Hindlimb muscle (tissue), 1 donor: ENCODE measurements around the gene MEIS2. TPM values are rescaled to one million over a fixed set of nuclear protein-coding genes. Genes with fewer than 3 reads are reported as not detected.
"Not testable (repeated sequence)": the region's sequence is repeated elsewhere in the genome, so short reads cannot be mapped to it uniquely, and the experiment has no call there.

Experiments used
- DNase-seq: peaks from one replicate; pipeline ENCODE4 v3.0.0-alpha.2; 2013
- polyA plus RNA-seq: library from polyadenylated mRNA; unstranded; fragments of 120-200 nt; gene quantifications from one replicate; pipeline ENCODE4 v1.2.1, GENCODE V29; 2013; ENCODE audit not compliant: insufficient read length

MEIS2 gene
- polyA plus RNA-seq, 1 donor = 7.7 TPM

DNA sequence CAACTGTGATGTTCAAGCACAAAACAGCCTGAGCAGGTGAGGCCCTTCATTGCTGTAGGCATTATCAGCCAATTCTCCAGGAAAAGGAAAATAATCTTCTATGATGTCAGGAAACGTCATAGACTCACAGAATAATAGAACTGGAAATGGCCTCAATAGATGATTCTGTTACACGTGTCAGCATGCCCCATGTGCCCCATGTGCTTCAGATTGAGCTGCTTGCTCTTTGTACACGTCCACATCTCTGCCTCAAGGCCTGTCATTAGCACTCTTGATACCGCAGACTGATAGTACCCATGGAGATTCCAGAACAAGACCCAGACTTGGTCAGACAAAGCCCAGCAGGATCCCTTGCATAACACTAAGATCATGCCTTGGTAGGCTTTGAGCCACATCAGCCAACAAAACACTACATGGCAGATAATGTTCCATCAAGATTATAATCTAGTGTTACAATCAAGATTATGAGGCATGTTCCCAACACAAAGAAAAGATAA lies 95.9 kb downstream of the MEIS2 start:
- no peak for DNase-seq

DNA sequence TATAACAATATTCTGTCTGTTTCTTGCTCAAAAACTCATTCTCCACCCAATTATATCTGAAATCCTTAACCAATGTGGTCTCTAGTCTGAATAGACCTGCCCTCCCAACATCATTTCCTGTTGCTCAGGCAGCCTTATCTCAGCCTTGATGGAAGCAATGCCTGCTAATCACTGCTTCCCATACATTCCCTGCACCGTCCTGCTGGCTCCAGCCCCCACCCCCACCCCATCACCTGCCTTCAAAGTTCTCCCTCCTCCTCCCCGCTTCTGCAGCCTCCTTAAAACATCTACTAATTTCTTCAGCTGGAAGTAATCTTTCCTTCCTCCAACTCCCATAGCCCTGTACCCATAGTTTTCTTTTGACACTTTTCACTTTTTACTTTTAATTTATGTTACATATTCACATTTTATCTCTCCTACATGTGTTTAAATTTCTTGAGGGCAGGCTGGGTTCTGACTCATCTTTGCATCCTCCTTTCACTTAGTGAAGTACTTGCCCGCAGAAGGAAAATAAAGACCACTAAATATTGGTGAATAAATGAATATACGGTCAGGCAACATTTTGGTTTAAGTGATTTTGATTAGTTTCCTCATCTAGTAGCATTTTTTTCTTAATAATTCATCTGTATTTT lies 98.2 kb downstream of the MEIS2 start:
- no peak for DNase-seq

DNA sequence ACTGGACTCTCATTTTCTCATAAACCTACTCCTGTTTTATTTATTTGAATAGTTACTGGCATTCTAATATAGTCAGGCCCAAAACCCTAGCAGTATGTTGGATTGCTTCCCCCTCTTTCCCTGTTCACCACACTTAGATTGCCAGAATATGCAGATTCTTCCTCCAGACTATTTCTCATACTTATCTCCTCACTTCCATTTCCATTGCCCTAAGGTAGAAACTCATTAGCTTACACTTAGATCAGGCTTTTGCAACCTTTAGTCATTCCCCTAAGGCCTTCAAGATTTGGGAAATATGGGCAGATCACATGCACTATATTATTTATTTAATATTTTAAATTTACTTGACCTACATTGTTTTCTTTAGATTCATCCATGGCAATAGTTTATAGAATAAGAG lies 98.9 kb downstream of the MEIS2 start:
- DNase-seq = no peak

DNA sequence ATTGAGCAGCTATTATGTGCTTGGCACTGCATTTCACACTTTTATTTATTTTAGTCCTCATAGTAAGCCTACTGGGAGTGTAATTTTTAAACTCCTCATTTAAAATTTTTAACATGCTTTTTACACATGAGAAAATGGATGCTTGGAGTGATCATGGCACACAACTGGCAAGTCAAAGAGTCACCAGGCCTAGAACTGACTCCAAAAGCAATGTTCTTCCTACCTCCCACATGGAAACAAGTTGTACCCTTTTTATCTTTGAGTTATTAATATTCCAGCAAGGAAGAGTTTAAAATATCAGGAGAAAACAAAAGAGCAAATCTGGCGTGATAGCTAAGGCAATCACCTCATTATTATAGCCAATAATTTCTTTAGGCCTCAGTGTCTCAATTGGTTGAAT lies 100.6 kb downstream of the MEIS2 start:
- DNase-seq = no peak

DNA sequence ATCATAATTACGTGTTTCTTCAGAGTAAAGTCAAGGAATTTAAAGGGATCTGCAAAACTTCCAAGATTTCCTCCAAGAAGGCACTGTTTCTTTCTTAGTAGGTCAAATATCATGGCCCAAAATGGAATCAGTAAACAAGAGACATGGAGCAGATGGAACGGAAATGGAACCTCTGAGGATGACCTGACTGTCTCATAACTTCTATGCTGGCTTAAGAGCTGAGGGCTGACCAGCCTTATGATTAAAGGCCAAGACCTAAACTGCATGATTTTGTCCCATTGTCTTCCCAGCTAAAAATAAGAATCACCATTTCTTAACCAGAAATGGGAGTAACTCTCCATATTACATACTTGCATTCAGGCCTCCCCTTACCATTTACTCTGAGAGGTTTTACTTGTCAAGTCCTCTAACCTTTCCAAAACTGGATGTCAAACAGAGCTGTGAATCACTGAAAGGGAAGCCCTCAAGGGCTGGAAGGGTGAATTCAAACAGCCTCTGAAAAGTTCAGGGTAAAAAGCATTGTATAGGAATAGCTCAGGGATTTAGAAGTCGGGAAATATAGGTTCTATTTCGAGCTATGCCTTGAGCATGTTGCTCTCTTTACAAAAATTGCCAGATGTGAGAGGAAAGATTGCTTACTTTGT lies 103.7 kb downstream of the MEIS2 start:
- no peak for DNase-seq

DNA sequence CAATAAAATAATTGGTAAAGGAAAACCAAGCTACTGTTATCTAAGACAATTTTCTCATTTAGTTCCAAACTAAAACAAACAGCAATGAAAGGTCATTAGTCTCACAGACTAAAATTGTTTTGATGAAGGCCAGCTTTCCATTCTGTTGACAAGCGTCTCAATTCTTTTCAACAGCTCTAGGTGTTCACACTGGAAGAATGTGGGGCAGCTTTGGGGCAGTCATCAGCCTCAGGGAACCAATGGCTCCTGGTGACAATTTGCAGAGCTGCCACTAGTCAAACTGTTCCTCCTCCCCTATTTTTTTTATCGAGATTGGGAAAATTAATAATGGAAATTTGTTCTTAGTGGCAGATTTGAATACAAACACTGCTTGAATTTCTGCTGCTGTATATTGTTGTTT lies 104.2 kb downstream of the MEIS2 start:
- no peak for DNase-seq

DNA sequence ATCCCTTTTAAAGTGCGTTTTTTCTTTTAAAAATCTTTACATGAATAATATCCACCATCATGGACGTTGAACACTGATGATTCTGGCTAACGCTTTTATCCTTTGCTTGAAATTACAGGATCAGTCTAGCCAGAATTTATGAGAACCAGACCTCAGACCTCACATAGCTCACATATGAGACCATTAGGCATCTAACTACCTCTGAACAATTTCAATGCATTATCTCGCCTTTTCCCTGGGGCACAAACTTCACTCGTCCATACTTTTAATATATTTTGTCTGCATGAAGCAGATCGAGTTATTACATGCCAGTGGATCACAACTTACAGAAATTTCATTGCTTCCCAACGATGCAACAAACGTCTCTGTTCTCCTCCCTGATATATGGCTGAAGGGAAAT lies 105.6 kb downstream of the MEIS2 start:
- DNase-seq = no peak

DNA sequence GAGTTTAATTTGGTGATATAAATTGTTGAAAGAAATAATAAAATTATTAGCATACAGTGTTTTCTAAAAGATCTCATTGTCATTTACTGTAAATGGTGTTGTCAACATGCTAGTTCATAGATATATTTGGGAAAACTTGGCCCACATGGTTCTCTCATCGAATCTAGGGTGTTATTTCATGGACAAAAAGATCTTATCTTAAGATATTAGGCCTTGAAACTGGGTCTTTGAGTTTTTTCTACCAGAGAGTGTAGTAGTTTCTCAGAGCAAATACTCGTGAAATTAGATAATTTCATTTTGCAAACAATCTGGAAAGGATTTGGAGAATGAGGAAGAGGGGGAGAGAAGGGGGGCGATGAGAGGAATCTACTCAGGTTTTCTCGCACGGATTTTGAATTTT lies 107.9 kb downstream of the MEIS2 start:
- no peak for DNase-seq

DNA sequence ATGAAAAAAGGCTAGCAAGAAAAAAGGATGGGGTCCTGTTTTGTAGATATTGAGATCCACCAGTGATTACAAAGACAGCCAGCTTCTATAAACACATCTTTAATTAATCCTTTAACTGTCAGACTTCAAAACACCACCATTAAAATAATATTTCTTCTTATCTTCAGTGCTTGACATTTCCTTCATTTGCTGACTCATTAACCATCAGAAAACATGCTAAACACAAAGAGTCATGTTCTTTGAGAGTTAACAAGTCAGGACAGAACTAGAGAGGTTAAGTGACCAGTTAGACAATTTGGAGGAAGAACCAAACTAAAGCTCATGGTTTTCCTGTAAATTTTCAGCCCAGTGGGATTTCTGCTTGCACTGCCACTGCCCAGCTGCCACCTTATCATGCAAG lies 111.4 kb downstream of the MEIS2 start:
- no peak for DNase-seq

DNA sequence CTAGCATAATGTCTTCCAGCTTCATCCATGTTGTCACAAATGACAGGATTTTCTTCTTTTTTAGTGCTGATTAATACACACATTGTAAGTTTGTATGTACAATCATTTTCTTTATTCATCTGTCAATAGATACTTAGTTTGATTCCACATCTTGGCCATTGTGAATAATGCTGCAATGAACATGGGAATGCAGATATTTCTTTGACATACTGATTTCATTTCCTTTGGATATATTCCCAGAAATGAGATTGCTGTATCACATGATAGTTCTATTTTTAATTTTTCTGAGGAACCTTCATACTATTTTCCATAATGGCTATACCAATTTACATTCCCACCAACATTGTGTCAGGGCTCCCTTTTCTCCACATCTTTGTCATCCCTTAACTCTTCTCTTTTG lies 117.9 kb downstream of the MEIS2 start:
- DNase-seq = no peak

DNA sequence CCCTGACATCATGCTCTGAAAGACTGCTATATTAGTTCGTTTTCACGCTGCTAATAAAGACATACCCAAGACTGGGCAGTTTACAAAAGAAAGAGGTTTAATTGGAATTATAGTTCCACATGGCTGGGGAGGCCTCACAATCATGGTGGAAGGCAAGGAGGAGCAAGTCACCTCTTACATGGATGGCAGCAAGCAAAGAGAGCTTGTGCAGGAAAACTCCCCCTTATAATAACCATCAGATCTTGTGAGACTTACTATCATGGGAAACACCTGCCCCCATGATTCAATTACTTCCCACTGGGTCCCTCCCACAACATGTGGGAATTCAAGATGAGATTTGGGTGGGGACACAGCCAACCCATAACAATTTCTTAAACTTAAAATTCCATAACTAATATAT lies 120.1 kb downstream of the MEIS2 start:
- DNase-seq = not testable (repeated sequence)

DNA sequence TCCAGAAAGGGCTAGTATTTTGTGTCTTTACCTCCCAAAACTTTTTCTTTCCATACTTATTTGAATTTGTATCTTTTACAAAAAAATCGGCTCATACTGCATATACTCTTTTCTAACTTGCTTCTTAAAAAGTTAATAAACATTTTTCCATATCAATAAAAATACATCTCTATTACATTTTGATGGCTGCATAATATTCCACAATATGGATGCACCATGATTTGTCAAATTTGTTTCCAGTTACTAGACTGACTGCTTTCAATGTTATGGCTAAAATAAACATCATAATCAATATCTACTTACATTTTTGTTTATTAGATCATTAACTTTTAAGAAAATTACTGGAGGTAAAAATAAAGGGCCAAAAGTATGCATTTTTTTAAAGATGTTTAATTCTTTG lies 121.7 kb downstream of the MEIS2 start:
- no peak for DNase-seq

DNA sequence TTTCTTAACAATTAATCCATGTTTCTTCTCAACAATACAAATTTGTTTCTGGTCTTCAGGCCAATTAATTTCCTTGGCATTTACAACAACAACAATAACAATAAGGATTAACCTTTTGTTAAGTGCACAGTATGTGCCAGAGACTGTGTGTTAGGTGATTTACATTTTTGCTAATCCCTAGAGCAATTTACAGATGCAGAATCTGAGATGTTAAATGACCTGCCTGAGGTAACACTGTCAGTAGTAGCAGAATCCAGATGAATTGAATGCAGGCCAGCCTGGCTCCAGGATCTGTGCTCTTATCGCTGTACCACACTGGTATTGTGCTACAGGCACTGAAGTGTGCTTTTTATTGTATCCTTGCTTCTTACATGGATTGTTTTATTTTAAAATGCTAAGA lies 122.2 kb downstream of the MEIS2 start:
- DNase-seq = no peak

DNA sequence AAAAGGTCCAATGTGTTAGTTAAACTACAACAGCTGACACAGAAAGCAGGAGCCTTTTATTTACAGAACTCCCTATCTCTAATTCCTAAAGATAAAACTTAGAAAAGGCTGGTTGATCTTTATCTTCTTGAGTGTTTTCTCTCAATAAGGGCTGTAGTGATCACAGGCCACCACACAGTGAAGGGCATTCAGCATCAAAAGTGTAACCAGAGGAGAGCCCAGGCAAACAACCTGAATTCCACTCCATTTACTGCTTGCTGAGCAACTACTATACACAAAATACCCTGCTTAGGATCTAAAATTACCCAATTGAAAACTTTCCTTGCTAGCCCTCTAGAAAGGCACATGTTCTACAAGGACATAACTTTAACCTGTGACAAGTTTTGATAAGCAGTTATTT lies 122.7 kb downstream of the MEIS2 start:
- DNase-seq = no peak

DNA sequence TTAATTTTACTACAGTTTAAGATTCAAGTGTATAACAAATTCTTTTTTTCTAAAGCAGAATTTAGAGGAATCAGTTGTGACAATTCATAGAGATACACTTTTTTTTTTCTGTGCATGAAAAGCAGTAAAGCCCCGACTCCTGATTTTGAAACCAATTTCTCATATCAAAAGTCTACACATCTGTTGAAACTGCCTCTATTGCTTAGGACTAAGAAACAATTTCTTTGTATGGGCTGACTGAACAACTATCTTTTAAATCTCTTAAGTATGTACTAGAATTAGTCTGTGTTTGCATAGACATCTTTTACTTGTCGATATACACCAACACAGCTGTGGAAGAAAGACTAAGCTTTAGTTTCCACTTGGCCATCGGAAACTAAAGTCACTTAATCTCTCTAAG lies 127.6 kb downstream of the MEIS2 start:
- DNase-seq = no peak

DNA sequence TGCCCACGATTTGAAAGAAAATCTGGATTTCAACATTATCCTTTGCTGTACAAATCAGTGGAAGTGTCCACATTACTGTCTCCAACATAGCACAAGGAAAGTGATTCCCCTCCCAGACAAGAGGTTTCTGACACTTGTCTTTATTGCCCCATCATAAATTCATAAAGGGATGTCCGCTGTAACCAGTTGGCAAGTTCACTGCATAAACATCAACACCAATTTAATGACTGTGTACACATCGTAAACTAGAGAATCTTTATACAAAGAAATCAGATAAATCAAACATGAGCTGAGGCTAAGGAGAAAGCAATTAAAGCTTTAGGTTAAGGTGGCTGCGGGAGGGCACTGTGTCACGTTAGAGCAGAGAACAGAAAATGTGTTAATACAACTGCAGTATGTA lies 129.8 kb downstream of the MEIS2 start:
- DNase-seq = no peak

DNA sequence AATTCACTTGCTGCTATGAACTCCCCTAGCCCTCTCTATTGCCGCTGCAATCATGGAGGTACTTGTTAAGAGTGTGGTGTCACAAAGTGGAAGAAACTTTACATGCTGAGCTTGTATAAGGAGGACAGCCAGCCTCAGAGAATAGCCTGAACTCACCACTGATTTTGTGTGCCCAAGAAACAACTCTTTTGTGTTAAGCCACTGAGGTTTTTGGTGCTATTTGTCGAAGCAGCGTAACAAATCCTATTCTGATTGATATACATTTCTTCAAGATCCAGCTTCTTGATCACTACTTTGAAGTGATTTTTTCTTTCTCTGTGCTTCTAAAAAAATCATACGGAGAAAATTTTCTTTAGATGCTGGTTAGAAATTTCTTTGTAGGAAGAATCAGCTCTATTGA lies 132.4 kb downstream of the MEIS2 start:
- DNase-seq = no peak

DNA sequence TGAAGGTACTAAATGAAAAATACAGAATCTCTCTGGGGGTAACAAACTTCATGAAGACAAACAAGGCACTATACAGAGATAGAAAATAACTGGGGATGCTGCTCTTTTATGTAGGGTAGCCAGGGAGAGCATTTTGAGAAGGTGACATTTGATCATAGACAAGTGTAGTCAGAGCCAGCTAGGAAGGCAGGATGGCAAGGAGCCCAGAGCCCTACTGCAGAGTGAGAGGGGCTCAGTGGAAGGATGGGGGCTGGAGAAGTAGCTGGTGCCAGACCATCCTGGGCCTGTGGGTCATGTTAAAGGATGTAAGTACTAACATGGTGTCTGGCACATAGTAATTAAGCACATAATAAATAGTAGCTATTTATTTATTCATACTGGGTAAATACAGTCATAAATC lies 133.6 kb downstream of the MEIS2 start:
- DNase-seq = no peak

DNA sequence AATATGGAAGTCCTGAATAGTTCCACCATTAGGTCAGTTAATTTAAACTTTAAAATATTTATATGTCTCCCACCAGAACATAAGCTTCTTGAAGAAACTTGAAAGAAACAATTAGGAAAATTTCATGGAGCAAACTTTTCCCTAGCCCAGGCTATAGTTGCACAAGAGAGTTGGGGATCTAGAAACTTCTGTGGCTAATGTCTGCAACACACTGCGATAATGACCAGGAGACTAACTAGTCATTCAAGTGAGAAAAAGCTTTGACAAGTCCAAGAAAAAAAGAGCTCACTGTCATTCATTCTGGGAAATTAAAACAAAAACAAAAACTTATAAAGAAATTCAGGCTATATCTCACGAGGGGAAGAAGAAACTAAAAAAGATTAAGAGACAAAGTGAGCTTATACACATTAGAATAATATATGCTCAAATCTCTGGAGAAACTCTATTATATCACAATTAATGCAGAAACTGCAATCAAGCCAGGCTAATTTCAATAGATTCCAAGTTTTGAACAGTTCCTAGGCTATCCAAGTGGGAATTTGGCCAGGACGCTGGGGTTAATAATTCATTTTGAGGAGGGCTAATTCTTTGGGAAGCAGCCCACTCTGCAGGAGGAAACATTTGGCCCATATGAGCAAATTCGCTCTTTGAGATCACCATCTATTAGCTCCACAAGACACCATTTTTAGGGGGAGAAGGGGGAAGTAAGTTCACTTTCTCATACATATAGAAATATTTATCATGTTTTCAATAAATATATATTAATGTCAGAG lies 134.6 kb downstream of the MEIS2 start:
- DNase-seq = no peak

DNA sequence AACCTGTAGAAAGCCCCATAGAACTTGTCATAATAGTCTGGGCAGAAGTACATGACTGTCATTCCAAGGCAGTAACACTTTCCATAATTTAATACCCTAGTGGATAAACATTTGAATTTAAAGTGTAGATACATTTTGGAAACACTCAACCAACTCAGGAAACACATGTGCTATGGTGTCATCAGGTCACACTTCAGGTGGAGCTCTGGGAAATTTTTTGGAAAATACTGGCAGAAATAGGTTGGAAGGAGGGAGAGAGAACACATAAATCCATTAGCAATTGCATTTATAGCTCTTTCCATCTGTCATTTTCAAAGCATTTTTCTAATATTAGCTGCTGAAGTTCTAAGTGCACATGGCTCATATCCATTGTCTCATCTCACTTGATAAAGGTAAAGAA lies 135.7 kb downstream of the MEIS2 start:
- DNase-seq = no peak

DNA sequence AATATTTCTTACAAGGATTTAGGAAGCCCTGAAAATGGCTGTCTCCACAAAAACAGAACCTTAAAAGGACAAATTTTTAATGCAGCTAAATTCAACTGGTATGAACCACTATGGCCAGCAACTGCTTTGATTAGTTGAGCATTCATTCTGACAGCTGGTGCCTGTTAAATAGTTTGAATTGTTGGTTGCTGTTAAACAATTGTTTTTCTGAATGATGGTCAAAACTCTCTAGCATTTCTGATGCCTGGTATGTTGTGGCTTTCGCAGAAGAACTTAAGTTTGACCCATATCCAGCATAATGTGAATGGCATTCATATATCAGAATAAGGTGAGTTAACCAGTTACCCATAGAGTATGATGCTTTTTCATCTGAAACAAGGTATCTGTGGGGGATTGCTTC lies 138.4 kb downstream of the MEIS2 start:
- no peak for DNase-seq

DNA sequence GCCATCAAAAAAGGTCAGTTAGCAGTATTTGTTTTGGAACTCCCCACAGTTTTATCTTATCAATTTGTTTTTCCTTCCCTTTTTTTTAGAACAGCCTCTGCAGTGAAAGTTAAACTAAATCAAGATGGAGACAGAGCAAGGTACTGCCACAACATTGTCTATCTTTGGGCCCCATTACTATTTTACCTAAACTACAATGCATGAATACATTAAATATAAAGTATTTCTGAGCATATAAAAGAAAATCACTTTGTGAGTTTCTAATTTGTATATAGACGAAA lies 139.5 kb downstream of the MEIS2 start:
- no peak for DNase-seq

DNA sequence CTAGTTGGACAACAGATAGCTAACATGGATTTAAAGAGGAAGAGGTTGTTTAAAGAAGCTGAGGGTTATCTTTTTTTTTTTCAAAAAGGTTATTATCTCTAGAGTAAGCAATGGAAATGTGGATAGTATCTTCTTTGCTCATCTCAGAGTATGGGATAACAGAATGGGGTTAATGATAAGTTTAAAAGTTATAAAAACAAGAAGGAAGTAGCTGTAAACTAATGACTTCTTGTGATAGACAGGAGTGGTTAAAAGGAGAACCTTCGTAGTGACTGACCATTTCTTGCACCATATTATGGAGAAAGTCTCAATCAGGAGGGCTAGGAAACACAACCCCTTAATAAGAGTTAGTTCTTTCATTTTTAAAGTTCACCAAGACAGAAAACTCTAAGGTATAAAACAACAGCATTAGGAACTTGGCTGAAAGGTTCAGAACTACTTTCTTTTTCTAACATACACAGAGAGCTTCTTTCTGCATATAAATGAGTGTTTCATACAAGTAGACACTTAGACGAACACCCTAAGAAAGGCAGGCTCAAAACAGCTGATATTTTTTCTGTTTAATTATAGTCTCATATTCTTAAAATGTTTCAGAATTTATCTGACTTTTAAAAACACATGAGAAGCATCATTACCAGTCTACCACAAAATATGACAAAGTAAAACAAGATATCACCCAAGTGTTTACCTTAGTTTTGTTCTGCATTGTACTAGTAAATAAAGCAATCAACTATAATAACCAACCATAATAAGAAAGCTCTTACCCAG lies 140.0 kb downstream of the MEIS2 start:
- DNase-seq = no peak
